Tibial nerve (tissue), 4 donors: ENCODE results near the gene PRKCE. TPM values are rescaled to one million over a fixed set of nuclear protein-coding genes. Genes with fewer than 3 reads are reported as not detected.

ENCODE experiments used
- DNase-seq, 2 donors: peaks; one replicate each; pipeline ENCODE4 v3.0.0-alpha.2; 2019; ENCODE audit warnings: low spot score in 2 of 2
- H3K27ac ChIP-seq, 4 donors: fragments of 200-600 bp; sonication (generic) in 3 of 4; one replicate each; pipeline ENCODE4 v1.5.1; 2017 to 2019; ENCODE audit warnings: mild to moderate bottlenecking in 1 of 4
- H3K27me3 ChIP-seq, 2 donors: fragments of 200-600 bp; sonication (generic) in 1 of 2; one replicate each; pipeline versions ENCODE4 v1.5.1 to v1.6.0; 2017 to 2019
- H3K36me3 ChIP-seq, 3 donors: fragments of 200-600 bp; sonication (generic); one replicate each; pipeline ENCODE4 v1.5.1; 2018 to 2019
- H3K4me1 ChIP-seq, 4 donors: fragments of 200-600 bp; sonication (generic) in 3 of 4; one replicate each; pipeline ENCODE4 v1.5.1; 2017 to 2019
- H3K4me3 ChIP-seq, 4 donors: fragments of 200-600 bp; sonication (generic) in 3 of 4; one replicate each; pipeline ENCODE4 v1.5.1; 2017 to 2019; ENCODE audit warnings: mild to moderate bottlenecking in 1 of 4, moderate library complexity in 1 of 4
- H3K9me3 ChIP-seq, 4 donors: fragments of 200-600 bp; sonication (generic) in 3 of 4; one replicate each; pipeline ENCODE4 v1.5.1; 2017 to 2019
- CTCF ChIP-seq, 5 experiments: fragments of 200-600 bp in 3 of 5; fragments of 450-650 bp in 2 of 5; sonication (generic) in 3 of 5; IDR thresholded peaks; one replicate each; pipeline ENCODE4 v1.5.1; 2016 to 2019; ENCODE audit warnings: antibody characterized with exemption in 5 of 5, mild to moderate bottlenecking in 3 of 5, moderate library complexity in 2 of 5
- EP300 ChIP-seq, 2 donors: sonication (generic); formaldehyde crosslinking; IDR thresholded peaks; one replicate each; pipeline ENCODE4 v1.6.1; 2017; ENCODE audit warnings: antibody characterized with exemption in 2 of 2, mild to moderate bottlenecking in 1 of 2
- POLR2A ChIP-seq, 2 donors: fragments of 450-650 bp; IDR thresholded peaks; one replicate each; pipeline ENCODE4 v1.6.1; 2017; ENCODE audit warnings: antibody characterized with exemption in 2 of 2, mild to moderate bottlenecking in 2 of 2, moderate library complexity in 2 of 2
- WGBS, 2 donors: methylation state at CpG; one replicate each; pipeline ENCODE4 v1.1.5; 2018; 5-methylcytosine and 5-hydroxymethylcytosine counted together
- total RNA-seq, 4 donors: library from RNA; depleted of rRNA; stranded (reverse); fragments of >200 nt; gene quantifications; one replicate each; pipeline ENCODE4 v1.1.0, GENCODE V29; 2016

The PRKCE gene
- total RNA-seq, 4 donors from 2014 or later, result 14.4 to 22.4 (median 17.9) TPM

- WGBS, 2 donors, result 78 to 88% methylated on average over 14 of the region's 14 CpGs
- Histone ChIP-seq H3K4me3 (no peak overlapping the region), H3K4me1 (peaks cover 0 to 19% (median 0%) of the 10 kb centered on the region in 4 donors), H3K9me3 (no peaks in the 10 kb centered on the region), H3K27me3 (no peaks in the 10 kb centered on the region), H3K27ac (peak overlapping the region in 2 of 4 donors; percentile 14 to 20), H3K36me3 (peaks cover 0 to 6% (median 0%) of the 10 kb centered on the region in 3 donors)
- no peak for DNase-seq
- TF ChIP-seq EP300 (IDR thresholded peaks at IDR 0.05) (peak in 1 of 2 donors; percentile 42), CTCF (IDR thresholded peaks at IDR 0.05) (no peak)
These were observed 431.3 kb downstream of the PRKCE start for GRCh38 chr2:46082531-46083485.

- Histone ChIP-seq H3K36me3 (peaks cover 0 to 27% (median 0%) of the 10 kb centered on the region in 3 donors), H3K9me3 (no peaks in the 10 kb centered on the region), H3K4me3 (no peak overlapping the region), H3K27me3 (no peaks in the 10 kb centered on the region), H3K4me1 (peaks cover 0 to 19% (median 0%) of the 10 kb centered on the region in 4 donors), H3K27ac (peak overlapping the region in 3 of 4 donors; percentile 29 to 62 (median 44))
- no peak for DNase-seq
- 31 to 40% methylated on average over 6 of the region's 6 CpGs for WGBS, 2 donors
- TF ChIP-seq POLR2A (IDR thresholded peaks at IDR 0.05) (no peak), EP300 (IDR thresholded peaks at IDR 0.05) (peak; percentile 53 to 66)
These were observed 435.1 kb downstream of the PRKCE start for GRCh38 chr2:46086578-46087070.

- no peaks in the 10 kb centered on the region for H3K27me3 ChIP-seq
- peaks cover 0 to 19% (median 0%) of the 10 kb centered on the region in 4 donors for H3K4me1 ChIP-seq
- H3K36me3 ChIP-seq, result peaks cover 0 to 27% (median 0%) of the 10 kb centered on the region in 3 donors
- no peak for TF ChIP-seq EP300 (IDR thresholded peaks at IDR 0.05)
- no peak for TF ChIP-seq POLR2A (IDR thresholded peaks at IDR 0.05)
- TF ChIP-seq CTCF (IDR thresholded peaks at IDR 0.05), result no peak
- peak overlapping the region in 1 of 4 donors; percentile 62 for H3K27ac ChIP-seq
- no peaks in the 10 kb centered on the region for H3K9me3 ChIP-seq
- no peak overlapping the region for H3K4me3 ChIP-seq
- DNase-seq, result no peak
- 89 to 94% methylated on average over 4 of the region's 4 CpGs for WGBS, 2 donors
These were observed 436.0 kb downstream of the PRKCE start for GRCh38 chr2:46087492-46087891.

DNA sequence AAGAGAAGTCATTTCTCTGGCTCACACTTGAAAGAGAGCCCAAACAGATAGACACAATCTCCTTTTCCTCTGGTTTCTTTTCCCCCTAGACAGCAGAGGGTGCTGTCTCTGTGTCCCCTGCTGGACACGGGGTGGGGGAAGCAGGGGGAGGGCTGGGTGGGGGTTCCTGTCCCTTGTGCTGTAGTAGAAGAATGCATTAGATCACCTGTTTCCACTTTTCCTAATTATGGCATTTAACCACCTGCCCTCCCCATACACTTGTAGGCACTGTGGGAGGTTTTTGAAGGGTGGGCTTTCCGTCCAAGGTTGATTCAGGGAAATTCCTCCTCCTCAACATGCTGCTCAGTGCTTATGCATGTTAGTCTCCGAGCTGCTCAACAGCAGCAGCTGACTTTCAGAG is 439.5 kb downstream of the PRKCE start:
- no peak for TF ChIP-seq CTCF (IDR thresholded peaks at IDR 0.05)
- no peak for TF ChIP-seq POLR2A (IDR thresholded peaks at IDR 0.05)
- no peak for TF ChIP-seq EP300 (IDR thresholded peaks at IDR 0.05)
- H3K27me3 ChIP-seq, result no peaks in the 10 kb centered on the region
- H3K4me1 ChIP-seq, result peaks cover 0 to 13% (median 0%) of the 10 kb centered on the region in 4 donors
- WGBS, 2 donors, result 18 to 36% methylated on average over 3 of the region's 3 CpGs
- H3K4me3 ChIP-seq, result no peak overlapping the region
- H3K36me3 ChIP-seq, result peaks cover 0 to 45% (median 0%) of the 10 kb centered on the region in 3 donors
- H3K27ac ChIP-seq, result peak overlapping the region in 1 of 4 donors; percentile 10
- peaks cover 0 to 15% (median 0%) of the 10 kb centered on the region in 4 donors for H3K9me3 ChIP-seq
- DNase-seq, result no peak

- no peak for TF ChIP-seq CTCF (IDR thresholded peaks at IDR 0.05)
- no peak for TF ChIP-seq EP300 (IDR thresholded peaks at IDR 0.05)
- TF ChIP-seq POLR2A (IDR thresholded peaks at IDR 0.05), result no peak
- 84 to 88% methylated on average over 6 of the region's 6 CpGs for WGBS, 2 donors
- no peak for DNase-seq
These were observed 440.6 kb downstream of the PRKCE start for GRCh38 chr2:46091961-46092667.

More at GRCh38 chr2:46091961-46092667, 440.6 kb downstream of the PRKCE start:
- Histone ChIP-seq H3K4me3 (no peak overlapping the region), H3K27ac (no peak overlapping the region), H3K36me3 (peaks cover 0 to 45% (median 0%) of the 10 kb centered on the region in 3 donors), H3K27me3 (no peaks in the 10 kb centered on the region), H3K4me1 (peaks cover 0 to 9% (median 0%) of the 10 kb centered on the region in 4 donors), H3K9me3 (peaks cover 0 to 15% (median 0%) of the 10 kb centered on the region in 4 donors)
